CD4-positive, alpha-beta T cell treated with Interleukin-15 for 1 hour (primary cell): ENCODE results near the gene APOL1.
A peak's percentile ranks its signal among the peaks of the same experiment; 100 is the strongest.

Experiments used
- DNase-seq: peaks from one replicate; pipeline ENCODE4 v3.0.0-alpha.2; 2020

Gene APOL1

DNA sequence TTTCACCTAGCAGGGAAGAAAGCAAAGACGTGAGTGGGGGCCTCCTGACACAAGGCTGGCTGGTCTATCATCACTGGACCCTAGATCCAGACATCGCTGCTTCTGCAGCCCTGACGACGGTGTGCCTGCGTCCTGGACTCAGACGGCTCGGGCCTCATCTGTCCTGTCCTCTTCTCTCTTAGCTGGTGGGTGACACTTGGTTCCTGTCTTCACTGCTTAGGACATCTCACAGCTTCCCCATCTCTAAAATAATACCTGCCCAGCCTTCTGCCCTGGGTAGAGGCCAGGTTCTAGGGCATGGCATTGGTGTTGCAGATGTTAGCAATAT, 41.3 kb downstream of the APOL1 start:
- no peak for DNase-seq

DNA sequence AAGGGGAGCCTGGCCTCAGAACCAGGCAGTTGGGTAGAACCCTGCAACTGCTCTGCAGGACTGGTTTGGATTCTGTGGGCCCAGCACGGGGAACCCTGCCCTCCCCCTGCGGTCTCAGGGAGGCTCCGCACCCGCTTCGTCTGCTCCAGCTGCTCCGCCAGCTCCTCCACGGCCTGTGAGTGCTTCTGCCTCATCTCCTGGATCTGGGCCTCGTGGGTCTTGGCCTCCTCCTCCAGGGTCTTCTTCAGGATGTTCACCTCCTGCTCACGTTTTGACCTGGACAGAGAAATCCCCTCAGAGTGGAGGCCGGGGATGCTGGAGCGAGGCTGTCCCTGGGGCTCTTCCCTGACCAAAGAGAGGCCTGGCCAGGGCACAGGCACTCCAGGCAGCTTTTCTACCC, 41.9 kb downstream of the APOL1 start:
- DNase-seq, result no peak

DNA sequence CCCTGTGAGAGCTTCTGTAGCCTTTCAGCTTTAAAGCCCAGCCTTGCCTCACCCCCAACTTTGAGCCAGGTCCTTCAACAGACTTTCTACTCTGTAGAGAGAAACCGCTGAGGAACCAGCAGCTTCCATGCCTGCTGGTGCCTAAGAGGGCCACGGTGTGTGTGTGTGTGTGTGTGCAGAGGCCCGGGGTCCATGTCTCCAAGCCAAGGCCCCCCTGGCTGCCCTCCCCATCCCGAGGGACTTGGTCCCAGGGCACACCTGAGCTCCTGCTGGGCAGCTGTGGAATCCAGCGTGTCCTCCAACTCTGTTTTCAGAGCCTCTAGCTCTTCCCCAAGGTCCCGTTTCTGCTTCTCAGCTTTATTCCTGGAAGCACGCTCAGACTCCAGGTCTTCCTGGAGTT, 42.3 kb downstream of the APOL1 start:
- DNase-seq, result no peak

DNA sequence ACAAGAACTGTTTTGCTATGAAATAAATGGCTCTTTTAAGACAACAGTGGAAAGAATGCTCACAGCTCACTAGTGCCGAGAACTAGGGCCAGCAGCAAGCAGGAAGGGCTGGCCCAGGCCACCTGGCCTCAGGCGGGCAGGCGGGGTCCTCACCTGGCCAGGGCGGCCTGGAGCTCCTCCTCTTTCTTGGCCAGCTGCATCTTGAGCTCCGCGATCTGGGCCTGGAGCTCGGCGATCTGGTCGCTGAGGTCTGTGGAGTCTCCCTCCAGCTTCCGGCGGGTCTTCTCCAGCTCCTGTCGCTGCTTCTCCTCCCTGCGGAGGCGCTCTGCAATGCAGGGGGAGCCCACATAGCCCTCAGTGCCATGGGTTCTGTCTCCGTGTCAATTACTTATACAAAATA, 43.8 kb downstream of the APOL1 start:
- DNase-seq, result no peak

DNA sequence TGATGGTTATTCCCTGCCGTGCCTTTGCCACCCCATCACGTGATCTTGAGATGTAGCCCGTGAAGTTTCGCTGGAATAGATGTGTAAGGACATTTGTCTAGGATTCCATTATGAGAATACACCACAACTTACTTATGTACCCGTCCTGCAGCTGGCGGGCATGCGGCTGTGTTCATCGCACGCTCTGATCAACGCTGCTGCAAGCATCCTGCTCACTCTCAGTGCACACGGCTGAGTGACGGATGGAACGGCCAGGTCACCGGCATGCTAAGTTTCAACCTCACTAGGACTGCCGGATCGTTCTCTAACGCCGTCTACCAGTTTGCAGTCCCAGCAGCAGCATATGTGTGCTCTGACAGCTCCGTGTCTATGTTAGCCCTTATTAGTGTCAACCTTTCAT, 44.6 kb downstream of the APOL1 start:
- no peak for DNase-seq

DNA sequence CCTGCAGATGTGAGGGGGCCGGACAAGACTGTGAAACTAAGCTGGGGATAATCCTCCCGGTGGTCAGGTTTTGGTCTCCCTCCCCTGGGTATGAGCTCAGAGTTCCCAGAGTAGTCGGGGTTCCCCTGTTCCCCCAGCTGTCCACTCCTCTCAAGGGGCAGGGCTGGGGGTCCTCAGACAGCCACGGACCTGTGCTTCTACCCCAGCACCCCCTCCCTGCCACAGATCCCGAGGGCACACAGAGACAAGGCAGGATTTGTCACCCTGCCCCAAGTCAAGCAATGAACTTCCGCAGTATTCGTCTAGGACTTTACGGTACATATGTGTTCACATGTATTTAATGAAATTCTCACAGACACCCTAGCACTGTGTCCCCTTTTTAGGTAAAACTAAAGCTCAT, 45.2 kb downstream of the APOL1 start:
- no peak for DNase-seq

DNA sequence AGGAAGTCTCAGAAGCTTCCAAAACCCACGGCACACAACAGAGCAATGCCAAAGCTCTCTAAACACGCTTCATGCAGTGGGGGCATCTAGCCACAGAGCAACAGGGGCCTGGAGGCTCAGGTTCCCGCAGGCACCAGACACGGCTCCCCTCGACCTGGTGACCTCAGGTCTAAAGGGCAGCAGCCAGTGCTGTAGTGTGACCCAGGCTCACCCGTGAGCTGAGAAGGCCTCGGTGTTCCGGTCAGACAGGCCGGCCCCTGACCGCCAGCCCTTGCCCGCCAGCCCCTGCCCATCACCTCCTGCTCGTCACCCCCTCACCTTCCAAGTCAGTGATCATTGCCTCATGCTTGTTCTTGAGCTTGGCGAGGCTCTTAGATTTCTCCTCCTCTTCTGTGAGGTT, 45.7 kb downstream of the APOL1 start:
- DNase-seq, result no peak

DNA sequence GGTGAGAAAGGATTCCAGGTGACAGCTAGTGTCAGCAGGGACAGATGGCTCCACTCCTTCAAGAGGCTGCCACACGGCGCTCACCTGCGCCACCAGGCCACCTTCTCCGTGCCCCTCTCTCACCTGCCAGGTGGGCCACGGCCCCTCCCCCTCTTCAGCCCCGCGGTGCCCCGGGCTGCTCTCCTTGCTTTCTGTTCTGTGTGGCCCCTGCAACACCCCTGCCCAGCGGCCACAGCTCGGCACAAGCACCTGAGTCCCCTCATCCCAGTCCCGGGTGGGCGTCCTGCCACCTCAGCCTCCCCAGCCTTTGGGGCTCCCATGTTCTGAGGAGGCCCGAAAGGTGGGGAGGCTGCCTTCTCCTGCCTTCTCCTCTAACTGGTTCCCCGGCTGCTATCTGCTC, 46.4 kb downstream of the APOL1 start:
- DNase-seq, result no peak

DNA sequence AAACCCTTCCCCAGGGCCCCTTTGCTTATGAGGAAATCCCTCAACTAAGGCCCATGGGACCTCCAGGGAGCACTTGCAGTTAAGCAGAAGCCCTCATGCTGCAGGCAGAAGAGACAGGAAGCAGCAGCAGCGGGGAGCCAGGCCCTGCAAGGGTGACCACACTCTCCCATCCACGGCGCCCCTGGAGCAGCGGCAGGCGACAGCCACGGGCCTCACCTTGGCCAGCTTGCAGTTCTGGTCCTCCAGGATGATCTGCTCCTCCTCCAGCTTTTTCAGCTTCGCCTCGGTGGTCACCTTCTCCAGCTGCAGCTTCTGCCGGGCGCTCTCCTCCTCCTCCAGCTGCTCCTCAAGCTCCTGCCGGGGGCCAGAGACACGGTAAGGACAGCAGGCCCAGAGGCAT, 47.0 kb downstream of the APOL1 start:
- no peak for DNase-seq

DNA sequence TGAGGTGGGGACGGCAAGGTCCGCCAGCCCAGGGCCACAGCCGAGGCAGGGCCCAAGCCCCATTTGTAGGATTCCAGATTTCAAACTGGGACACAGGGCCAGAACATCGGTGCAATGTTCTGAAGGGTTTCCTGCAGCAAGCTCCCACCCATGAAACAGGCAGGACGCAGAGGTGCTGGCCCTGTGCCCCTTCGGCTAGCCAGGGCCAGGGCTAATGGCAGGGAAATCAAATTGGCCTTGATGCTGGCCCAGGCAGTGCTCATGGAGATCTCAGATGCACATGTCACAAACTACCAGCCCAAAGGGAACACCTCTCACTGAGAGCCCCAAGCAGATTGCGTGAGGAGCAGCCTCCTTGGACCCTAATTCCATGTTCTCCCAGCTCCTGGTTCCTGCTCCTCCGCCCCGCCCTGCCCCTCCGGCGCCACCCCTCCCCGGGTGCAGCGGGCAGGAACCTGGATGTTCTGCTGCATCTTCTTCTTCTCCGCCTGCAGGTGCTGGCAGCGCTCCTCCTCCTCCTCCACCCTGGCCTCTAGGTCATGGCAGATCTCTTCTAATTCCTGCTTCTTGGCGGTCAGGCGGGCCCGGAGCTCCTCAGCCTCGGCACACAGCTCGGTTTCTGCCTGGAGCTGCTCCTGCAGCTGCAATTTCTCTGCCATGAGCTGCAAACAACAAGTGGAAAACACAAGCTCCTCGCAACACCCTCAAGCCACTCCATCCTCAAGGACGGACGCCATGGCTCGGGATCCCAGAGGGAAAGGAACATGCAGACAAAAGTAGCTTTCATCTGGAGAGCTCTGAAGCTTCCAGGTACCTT, 47.7 kb downstream of the APOL1 start:
- DNase-seq, result no peak

DNA sequence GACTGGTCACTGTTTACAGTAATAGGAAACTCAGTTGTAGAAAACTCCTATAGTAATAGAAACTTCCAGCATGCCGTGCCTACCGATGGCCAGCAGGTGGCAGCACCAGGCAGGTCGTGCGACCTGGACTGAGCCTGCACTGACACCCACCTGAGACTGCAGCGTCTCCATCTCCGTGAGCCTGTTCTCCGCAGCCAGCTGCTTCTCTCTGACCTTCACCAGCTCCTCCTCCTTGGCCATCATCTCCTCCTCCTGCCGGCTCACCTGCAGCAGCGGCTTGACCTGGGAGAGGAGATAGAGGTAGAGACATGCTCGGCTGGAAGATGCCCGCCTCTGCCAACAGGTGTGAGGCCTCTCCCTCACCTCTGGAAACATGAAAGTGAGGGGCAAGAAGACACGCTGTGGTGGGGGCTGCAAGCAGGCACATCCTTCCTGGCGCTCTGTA, 48.5 kb downstream of the APOL1 start:
- peak; percentile 75 for DNase-seq

DNA sequence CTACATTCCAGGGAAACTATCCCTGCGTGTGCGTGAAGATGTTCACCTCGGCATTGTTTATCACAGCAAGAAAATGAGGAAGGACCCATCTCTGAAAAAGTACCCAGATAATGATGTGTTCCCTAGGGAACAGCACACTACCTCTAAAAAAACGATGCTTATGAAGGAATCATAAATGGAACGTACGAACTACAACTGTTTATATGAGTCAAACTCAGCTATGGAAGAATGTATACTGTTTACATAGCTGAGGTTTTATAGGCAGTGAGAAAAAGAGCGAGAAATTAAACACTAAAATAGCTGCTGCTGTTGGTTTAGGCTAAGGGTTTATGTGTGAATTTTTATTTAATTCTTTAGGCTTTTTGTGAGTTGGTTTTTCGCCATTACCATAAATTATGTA, 48.9 kb downstream of the APOL1 start:
- DNase-seq, result no peak

DNA sequence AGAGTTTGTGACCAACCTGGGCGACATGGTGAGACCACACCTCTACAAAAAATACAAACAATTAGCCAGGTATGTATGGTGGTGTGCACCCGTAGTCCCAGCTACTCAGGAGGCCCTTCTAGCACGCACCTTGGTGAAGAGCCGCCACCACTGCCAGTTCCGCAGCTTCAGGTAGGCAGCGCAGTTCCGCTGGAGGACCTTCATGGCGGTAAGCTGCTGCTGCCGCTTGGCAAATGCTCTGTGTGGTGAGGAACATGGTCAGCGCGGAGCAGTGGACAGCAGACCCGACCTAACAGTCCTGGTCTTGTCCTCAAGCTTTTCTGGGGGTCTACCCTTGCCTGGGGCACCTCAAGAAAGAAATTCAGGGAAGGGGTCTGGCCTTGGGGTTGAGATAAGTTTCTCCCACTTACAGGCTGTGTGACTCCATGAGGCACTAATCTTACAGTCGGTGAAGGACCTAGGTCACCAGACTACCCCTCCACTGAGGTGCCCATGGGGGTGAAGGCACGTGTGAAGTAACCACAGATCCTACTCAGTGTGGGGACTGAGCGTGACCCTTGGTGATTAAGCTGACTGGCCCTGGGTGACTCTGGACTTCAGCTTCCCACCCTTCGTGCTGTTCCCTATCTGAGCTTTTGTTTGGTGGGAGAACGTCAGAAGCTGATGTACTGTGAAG, 49.6 kb downstream of the APOL1 start:
- DNase-seq, result no peak

DNA sequence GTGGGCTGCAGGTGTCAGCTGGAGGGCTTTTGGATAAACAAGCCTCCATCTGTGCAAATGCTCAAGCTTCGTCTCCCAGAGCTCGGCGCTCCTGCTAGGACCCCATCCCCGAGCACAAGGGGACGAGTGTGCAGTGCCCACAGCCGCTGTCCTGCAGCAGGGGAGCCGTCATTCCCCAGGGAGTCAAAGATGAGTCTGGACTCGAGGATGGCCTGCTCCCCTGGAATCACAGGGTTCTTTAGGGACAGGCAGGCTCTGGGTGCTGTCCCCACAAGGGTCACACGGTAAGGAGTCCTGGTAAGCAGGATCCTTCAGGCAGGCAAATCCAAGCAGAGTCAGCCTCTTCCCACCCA, 50.2 kb downstream of the APOL1 start:
- DNase-seq, result no peak

DNA sequence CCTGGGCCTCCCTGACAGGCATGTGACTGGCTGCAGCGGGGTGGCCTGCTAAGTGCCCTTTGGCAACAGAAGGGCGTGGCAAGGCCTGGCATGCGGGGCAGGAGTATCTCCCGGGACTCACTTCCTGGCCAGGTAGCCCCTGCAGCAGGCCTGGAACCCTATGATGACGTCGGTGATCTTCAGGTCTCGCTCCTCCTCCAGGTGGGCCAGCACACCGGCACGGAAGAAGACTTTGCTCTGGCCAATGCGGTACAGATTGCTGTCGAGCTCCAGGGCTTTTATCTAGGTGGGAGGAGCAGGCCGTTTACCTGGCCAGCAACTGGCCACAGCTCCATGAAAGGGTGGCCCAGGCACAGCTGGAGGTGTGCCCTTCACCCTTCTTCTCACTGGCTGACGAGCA, 50.9 kb downstream of the APOL1 start:
- no peak for DNase-seq

DNA sequence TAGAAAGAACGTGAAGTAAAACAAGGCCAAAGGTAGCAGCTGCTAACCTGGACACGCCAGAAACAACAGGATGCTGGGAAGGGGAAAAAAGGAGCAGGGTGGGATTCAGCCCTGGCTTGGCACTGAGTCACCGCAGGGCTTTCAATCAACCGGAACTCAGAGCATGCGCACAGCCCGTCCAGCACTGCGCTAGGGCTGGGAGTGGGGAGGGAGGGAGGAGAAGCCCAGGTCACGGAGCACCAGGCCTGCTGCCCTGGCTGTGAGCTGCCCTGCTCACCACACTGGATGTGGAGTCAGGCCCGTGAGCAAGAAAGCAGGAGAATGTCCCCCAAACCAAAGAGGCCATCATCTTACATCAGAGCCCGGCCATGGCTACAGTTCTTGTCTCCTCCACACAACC, 51.5 kb downstream of the APOL1 start:
- DNase-seq, result no peak

DNA sequence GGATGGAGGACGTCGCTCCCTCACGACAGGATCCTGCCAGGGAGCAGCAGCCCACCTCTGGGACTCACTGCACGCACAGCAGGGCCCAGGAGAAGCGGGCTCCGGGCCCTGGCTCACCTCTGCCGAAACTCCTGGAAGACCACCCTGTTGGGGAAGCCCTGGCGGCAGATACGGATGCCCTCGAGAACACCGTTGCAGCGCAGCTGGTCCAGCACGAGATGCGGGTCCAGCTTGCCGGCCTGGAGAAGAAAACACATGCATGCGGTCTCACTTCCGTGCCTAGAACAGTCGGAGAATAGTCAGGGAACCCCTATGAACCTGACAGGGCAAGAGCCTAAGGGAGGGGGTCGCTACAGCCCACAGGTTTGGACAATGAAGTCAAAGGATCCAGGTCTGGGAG, 52.9 kb downstream of the APOL1 start:
- DNase-seq, result no peak

DNA sequence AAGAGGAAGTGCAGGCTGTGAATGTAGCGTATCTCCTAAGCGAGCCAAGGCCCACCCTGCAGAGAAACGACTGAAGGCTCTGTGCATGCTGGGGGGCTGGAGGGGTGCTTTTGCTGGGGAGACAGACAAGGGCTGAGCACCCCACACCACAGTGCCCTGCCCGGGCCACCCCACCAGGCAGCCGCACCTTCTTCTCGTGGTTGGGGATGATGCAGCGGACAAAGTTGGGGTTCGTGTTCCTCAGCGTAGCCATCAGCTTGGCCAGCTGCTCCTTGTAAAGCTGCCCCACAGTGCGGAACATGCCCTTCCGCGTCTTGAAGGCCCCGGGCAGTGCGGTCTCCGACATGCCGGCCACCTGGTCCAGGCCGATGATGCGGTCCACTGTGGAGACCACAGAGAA, 53.3 kb downstream of the APOL1 start:
- no peak for DNase-seq

DNA sequence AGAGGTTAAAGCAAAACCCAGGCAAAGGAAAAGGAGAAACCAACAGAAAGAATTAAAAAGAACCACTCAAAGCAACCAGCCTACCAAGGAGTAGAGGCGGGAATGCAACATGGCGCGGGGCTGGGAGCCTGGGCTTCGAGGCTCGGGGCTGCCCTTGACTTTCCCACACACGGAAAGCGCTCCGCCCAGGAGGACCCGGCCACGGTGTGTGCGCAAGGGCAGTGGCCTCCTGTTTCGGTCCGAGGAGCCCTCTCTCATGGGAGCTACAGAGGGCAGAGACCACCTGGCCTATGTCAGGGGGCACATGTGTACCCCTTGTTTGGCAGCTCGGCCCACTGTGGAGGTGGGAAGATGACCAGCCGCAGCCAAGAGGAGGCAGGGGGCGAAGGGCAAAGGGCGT, 55.9 kb downstream of the APOL1 start:
- no peak for DNase-seq

DNA sequence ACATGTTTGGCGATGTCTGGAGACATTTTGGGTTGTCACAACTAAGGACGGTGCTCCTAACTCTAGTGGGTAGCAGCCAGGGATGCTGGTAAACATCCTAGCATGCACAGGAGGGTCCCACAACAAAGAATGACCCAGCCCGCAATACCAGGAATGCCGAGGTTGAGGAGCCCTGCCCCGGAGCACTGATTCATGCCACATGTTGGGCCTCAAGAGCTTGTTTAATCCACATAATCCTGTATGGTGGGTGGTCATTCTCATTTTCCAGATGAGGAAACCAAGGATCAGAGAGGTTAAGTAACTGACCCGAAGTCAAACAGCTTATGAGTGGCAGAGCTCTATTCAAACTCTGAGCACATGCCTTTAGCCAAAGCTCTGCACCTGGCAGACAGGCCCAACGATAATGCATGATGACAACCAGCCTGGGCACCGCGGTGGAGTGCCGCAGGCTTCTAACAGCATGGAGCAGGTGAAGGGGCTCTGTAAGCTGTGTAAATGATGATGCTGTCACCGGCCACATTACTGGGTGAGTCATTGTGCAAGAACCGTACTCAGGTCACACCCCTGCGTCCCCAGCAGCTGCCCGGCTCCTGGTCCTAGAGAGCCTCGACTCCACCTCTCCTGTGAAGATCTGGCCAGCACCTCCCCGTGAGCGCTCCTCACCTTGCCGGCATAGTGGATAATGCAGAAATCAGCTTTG, 58.6 kb downstream of the APOL1 start:
- no peak for DNase-seq

DNA sequence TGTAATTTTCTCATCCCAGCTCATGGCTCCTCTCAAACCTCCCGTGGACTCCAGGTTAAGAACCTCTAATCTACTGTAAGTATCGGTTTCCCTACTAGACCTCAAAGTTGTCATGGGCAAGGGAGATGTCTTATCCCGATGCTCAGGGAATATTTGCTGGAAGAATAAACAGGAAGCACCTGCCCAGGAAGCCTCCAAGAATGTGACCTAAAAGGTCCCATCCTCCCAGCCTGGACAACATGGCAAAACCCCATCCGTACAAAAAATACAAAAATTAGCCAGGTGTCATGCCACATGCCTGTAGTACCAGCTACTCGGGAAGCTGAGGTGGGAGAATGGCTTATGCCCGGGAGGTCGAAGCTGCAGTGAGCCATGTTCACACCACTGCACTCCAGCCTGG, 62.4 kb downstream of the APOL1 start:
- no peak for DNase-seq

DNA sequence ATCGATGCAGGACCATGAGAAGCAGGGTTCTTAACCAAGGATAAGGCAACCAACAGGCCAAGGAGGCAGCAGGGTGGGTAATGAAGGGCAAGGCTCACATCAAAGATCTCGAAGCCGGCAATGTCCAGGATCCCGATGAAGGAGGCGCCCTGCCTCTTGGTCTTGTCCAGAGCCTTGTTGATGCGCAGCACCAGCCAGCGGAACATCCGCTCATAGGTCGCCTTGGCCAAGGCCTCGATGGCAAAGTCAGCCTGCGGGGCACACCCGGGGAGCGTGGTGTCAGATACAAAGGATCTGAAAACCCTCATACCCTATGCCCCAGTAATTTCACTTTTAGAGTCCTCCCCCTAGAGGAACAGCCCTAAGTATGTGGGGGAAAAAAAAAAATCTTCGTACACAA, 63.5 kb downstream of the APOL1 start:
- no peak for DNase-seq
